ENCODE measurements around the gene FATE1. TPM values are rescaled to one million over a fixed set of nuclear protein-coding genes. Genes with fewer than 3 reads are reported as not detected.

The FATE1 gene
- total and polyA plus RNA-seq, 2 donors: 5.0 to 5.5 TPM

- Histone ChIP-seq H3K4me1 (ENCODE audit: control insufficient read depth in 2 of 2, insufficient read depth in 2 of 2, low read length in 2 of 2) (no peaks in the 10 kb centered on the region), H3K27me3 (ENCODE audit: control insufficient read depth in 2 of 2, insufficient read depth in 1 of 2, low read length in 1 of 2) (no peaks in the 10 kb centered on the region), H3K4me3 (ENCODE audit: low read length in 2 of 2) (no peak overlapping the region), H3K9me3 (ENCODE audit: control insufficient read depth in 2 of 2, insufficient read depth in 1 of 2, low read length in 1 of 2) (no peaks in the 10 kb centered on the region), H3K36me3 (ENCODE audit: control insufficient read depth in 2 of 2, insufficient read depth in 2 of 2, low read length in 1 of 2) (no peaks in the 10 kb centered on the region), H3K27ac (ENCODE audit: low read depth in 1 of 2, low read length in 1 of 2) (no peak overlapping the region)
- DNase-seq (ENCODE audit: low read depth in 6 of 9, low spot score in 9 of 9): no peak
- 83% methylated on average over 3 of the region's 3 CpGs for WGBS
Measured at GRCh38 chrX:151712253-151712652, 3.6 kb upstream of the FATE1 start.

- no peak overlapping the region for H3K4me3 ChIP-seq (ENCODE audit: low read length in 2 of 2)
- H3K36me3 ChIP-seq (ENCODE audit: control insufficient read depth in 2 of 2, insufficient read depth in 2 of 2, low read length in 1 of 2): no peaks in the 10 kb centered on the region
- no peaks in the 10 kb centered on the region for H3K9me3 ChIP-seq (ENCODE audit: control insufficient read depth in 2 of 2, insufficient read depth in 1 of 2, low read length in 1 of 2)
- WGBS: 58% methylated on average over 3 of the region's 3 CpGs
- no peak overlapping the region for H3K27ac ChIP-seq (ENCODE audit: low read depth in 1 of 2, low read length in 1 of 2)
- DNase-seq (ENCODE audit: low read depth in 6 of 9, low spot score in 9 of 9): peak in 1 of 9 donors; percentile 14
- no peaks in the 10 kb centered on the region for H3K4me1 ChIP-seq (ENCODE audit: control insufficient read depth in 2 of 2, insufficient read depth in 2 of 2, low read length in 2 of 2)
- no peaks in the 10 kb centered on the region for H3K27me3 ChIP-seq (ENCODE audit: control insufficient read depth in 2 of 2, insufficient read depth in 1 of 2, low read length in 1 of 2)
Measured at GRCh38 chrX:151713849-151714248, 2.0 kb upstream of the FATE1 start.

- no peaks in the 10 kb centered on the region for H3K9me3 ChIP-seq (ENCODE audit: control insufficient read depth in 2 of 2, insufficient read depth in 1 of 2, low read length in 1 of 2)
- DNase-seq (ENCODE audit: low read depth in 6 of 9, low spot score in 9 of 9): no peak
- no peaks in the 10 kb centered on the region for H3K4me1 ChIP-seq (ENCODE audit: control insufficient read depth in 2 of 2, insufficient read depth in 2 of 2, low read length in 2 of 2)
- no peaks in the 10 kb centered on the region for H3K27me3 ChIP-seq (ENCODE audit: control insufficient read depth in 2 of 2, insufficient read depth in 1 of 2, low read length in 1 of 2)
- no peak overlapping the region for H3K27ac ChIP-seq (ENCODE audit: low read depth in 1 of 2, low read length in 1 of 2)
- H3K4me3 ChIP-seq (ENCODE audit: low read length in 2 of 2): no peak overlapping the region
- no peaks in the 10 kb centered on the region for H3K36me3 ChIP-seq (ENCODE audit: control insufficient read depth in 2 of 2, insufficient read depth in 2 of 2, low read length in 1 of 2)
- 71% methylated on average over 5 of the region's 5 CpGs for WGBS
Measured at GRCh38 chrX:151714362-151714761, 1.5 kb upstream of the FATE1 start.

GRCh38 chrX:151722241-151722846 lies 6.5 kb downstream of the FATE1 start:
- DNase-seq (ENCODE audit: low read depth in 6 of 9, low spot score in 9 of 9): peak in 2 of 9 donors; percentile 9 to 28
- 71% methylated on average over 24 of the region's 24 CpGs for WGBS

GRCh38 chrX:151723156-151723760 lies 7.4 kb downstream of the FATE1 start:
- WGBS: 94% methylated on average over 7 of the region's 7 CpGs
- DNase-seq (ENCODE audit: low read depth in 6 of 9, low spot score in 9 of 9): no peak
- Histone ChIP-seq H3K27ac (ENCODE audit: low read depth in 1 of 2, low read length in 1 of 2) (no peak overlapping the region), H3K9me3 (ENCODE audit: control insufficient read depth in 2 of 2, insufficient read depth in 1 of 2, low read length in 1 of 2) (no peaks in the 10 kb centered on the region), H3K4me3 (ENCODE audit: low read length in 2 of 2) (no peak overlapping the region), H3K36me3 (ENCODE audit: control insufficient read depth in 2 of 2, insufficient read depth in 2 of 2, low read length in 1 of 2) (no peaks in the 10 kb centered on the region), H3K27me3 (ENCODE audit: control insufficient read depth in 2 of 2, insufficient read depth in 1 of 2, low read length in 1 of 2) (no peaks in the 10 kb centered on the region), H3K4me1 (ENCODE audit: control insufficient read depth in 2 of 2, insufficient read depth in 2 of 2, low read length in 2 of 2) (no peaks in the 10 kb centered on the region)

More at GRCh38 chrX:151722241-151722846, 6.5 kb downstream of the FATE1 start:
- Histone ChIP-seq H3K36me3 (ENCODE audit: control insufficient read depth in 2 of 2, insufficient read depth in 2 of 2, low read length in 1 of 2) (no peaks in the 10 kb centered on the region), H3K4me1 (ENCODE audit: control insufficient read depth in 2 of 2, insufficient read depth in 2 of 2, low read length in 2 of 2) (no peaks in the 10 kb centered on the region), H3K27ac (ENCODE audit: low read depth in 1 of 2, low read length in 1 of 2) (no peak overlapping the region), H3K9me3 (ENCODE audit: control insufficient read depth in 2 of 2, insufficient read depth in 1 of 2, low read length in 1 of 2) (no peaks in the 10 kb centered on the region), H3K4me3 (ENCODE audit: low read length in 2 of 2) (no peak overlapping the region), H3K27me3 (ENCODE audit: control insufficient read depth in 2 of 2, insufficient read depth in 1 of 2, low read length in 1 of 2) (no peaks in the 10 kb centered on the region)

GRCh38 chrX:151724563-151725337 lies 8.9 kb downstream of the FATE1 start:
- WGBS: 75% methylated on average over 7 of the region's 7 CpGs
- H3K36me3 ChIP-seq (ENCODE audit: control insufficient read depth in 2 of 2, insufficient read depth in 2 of 2, low read length in 1 of 2): no peaks in the 10 kb centered on the region
- no peak for DNase-seq (ENCODE audit: low read depth in 6 of 9, low spot score in 9 of 9)
- H3K9me3 ChIP-seq (ENCODE audit: control insufficient read depth in 2 of 2, insufficient read depth in 1 of 2, low read length in 1 of 2): no peaks in the 10 kb centered on the region
- H3K4me3 ChIP-seq (ENCODE audit: low read length in 2 of 2): no peak overlapping the region
- no peak overlapping the region for H3K27ac ChIP-seq (ENCODE audit: low read depth in 1 of 2, low read length in 1 of 2)
- H3K27me3 ChIP-seq (ENCODE audit: control insufficient read depth in 2 of 2, insufficient read depth in 1 of 2, low read length in 1 of 2): no peaks in the 10 kb centered on the region
- no peaks in the 10 kb centered on the region for H3K4me1 ChIP-seq (ENCODE audit: control insufficient read depth in 2 of 2, insufficient read depth in 2 of 2, low read length in 2 of 2)

- H3K27me3 ChIP-seq (ENCODE audit: control insufficient read depth in 2 of 2, insufficient read depth in 1 of 2, low read length in 1 of 2): no peaks in the 10 kb centered on the region
- no peak for DNase-seq (ENCODE audit: low read depth in 6 of 9, low spot score in 9 of 9)
- H3K4me1 ChIP-seq (ENCODE audit: control insufficient read depth in 2 of 2, insufficient read depth in 2 of 2, low read length in 2 of 2): no peaks in the 10 kb centered on the region
- H3K27ac ChIP-seq (ENCODE audit: low read depth in 1 of 2, low read length in 1 of 2): no peak overlapping the region
- WGBS: 89% methylated on average over 1 of the region's 1 CpG
- H3K4me3 ChIP-seq (ENCODE audit: low read length in 2 of 2): no peak overlapping the region
- no peaks in the 10 kb centered on the region for H3K9me3 ChIP-seq (ENCODE audit: control insufficient read depth in 2 of 2, insufficient read depth in 1 of 2, low read length in 1 of 2)
- H3K36me3 ChIP-seq (ENCODE audit: control insufficient read depth in 2 of 2, insufficient read depth in 2 of 2, low read length in 1 of 2): no peaks in the 10 kb centered on the region
Measured at GRCh38 chrX:151725338-151725614, 9.4 kb downstream of the FATE1 start.

- Histone ChIP-seq H3K27me3 (ENCODE audit: control insufficient read depth in 2 of 2, insufficient read depth in 1 of 2, low read length in 1 of 2) (no peaks in the 10 kb centered on the region), H3K36me3 (ENCODE audit: control insufficient read depth in 2 of 2, insufficient read depth in 2 of 2, low read length in 1 of 2) (no peaks in the 10 kb centered on the region), H3K27ac (ENCODE audit: low read depth in 1 of 2, low read length in 1 of 2) (no peak overlapping the region), H3K9me3 (ENCODE audit: control insufficient read depth in 2 of 2, insufficient read depth in 1 of 2, low read length in 1 of 2) (no peaks in the 10 kb centered on the region), H3K4me3 (ENCODE audit: low read length in 2 of 2) (no peak overlapping the region), H3K4me1 (ENCODE audit: control insufficient read depth in 2 of 2, insufficient read depth in 2 of 2, low read length in 2 of 2) (no peaks in the 10 kb centered on the region)
- WGBS: 91% methylated on average over 5 of the region's 5 CpGs
- no peak for DNase-seq (ENCODE audit: low read depth in 6 of 9, low spot score in 9 of 9)
Measured at GRCh38 chrX:151726751-151727150, 10.9 kb downstream of the FATE1 start.

GRCh38 chrX:151727346-151727745 lies 11.5 kb downstream of the FATE1 start:
- H3K36me3 ChIP-seq (ENCODE audit: control insufficient read depth in 2 of 2, insufficient read depth in 2 of 2, low read length in 1 of 2): no peaks in the 10 kb centered on the region
- no peak overlapping the region for H3K4me3 ChIP-seq (ENCODE audit: low read length in 2 of 2)
- H3K27me3 ChIP-seq (ENCODE audit: control insufficient read depth in 2 of 2, insufficient read depth in 1 of 2, low read length in 1 of 2): no peaks in the 10 kb centered on the region
- H3K4me1 ChIP-seq (ENCODE audit: control insufficient read depth in 2 of 2, insufficient read depth in 2 of 2, low read length in 2 of 2): no peaks in the 10 kb centered on the region
- WGBS: 94% methylated on average over 4 of the region's 4 CpGs
- H3K27ac ChIP-seq (ENCODE audit: low read depth in 1 of 2, low read length in 1 of 2): no peak overlapping the region
- no peaks in the 10 kb centered on the region for H3K9me3 ChIP-seq (ENCODE audit: control insufficient read depth in 2 of 2, insufficient read depth in 1 of 2, low read length in 1 of 2)
- no peak for DNase-seq (ENCODE audit: low read depth in 6 of 9, low spot score in 9 of 9)
